Calu3 (cell line): ENCODE measurements around the gene FBXW11. TPM values are rescaled to one million over a fixed set of nuclear protein-coding genes. Genes with fewer than 3 reads are reported as not detected.

Experiments used
- BruUV-seq: library from RNA; stranded (reverse); fragments of 400-500 nt; replicated peaks from 2 replicates; lab custom pipeline; 2021; lab: Mats Ljungman, UMichigan
- CTCF ChIA-PET: fragments of 300-600 bp; sonication (Branson Sonifier 250); formaldehyde crosslinking; loops from one replicate; lab custom pipeline; 2022; ENCODE audit warnings: antibody characterized with exemption; lab: Charles Lee
- DNase-seq: peaks from one replicate; pipeline ENCODE4 v3.0.0; 2022
- H3K27ac Mint-ChIP-seq: one replicate; pipeline ENCODE4 v1.8.0; 2022; ENCODE audit warnings: mixed read lengths; ENCODE audit not compliant: unreplicated experiment
- H3K27me3 Mint-ChIP-seq: one replicate; pipeline ENCODE4 v1.8.0; 2022; ENCODE audit warnings: mixed read lengths; ENCODE audit not compliant: unreplicated experiment
- H3K36me3 Mint-ChIP-seq: one replicate; pipeline ENCODE4 v1.8.0; 2022; ENCODE audit warnings: mild to moderate bottlenecking, moderate library complexity, mixed read lengths; ENCODE audit not compliant: insufficient read depth, unreplicated experiment
- H3K4me1 Mint-ChIP-seq: one replicate; pipeline ENCODE4 v1.8.0; 2022; ENCODE audit warnings: mild to moderate bottlenecking, low read depth, mixed read lengths; ENCODE audit not compliant: unreplicated experiment
- H3K4me3 Mint-ChIP-seq: one replicate; pipeline ENCODE4 v1.8.0; 2022; ENCODE audit warnings: mild to moderate bottlenecking, low read depth, moderate library complexity, mixed read lengths; ENCODE audit not compliant: unreplicated experiment
- H3K9me3 Mint-ChIP-seq: one replicate; pipeline ENCODE4 v1.8.0; 2022; ENCODE audit warnings: low read depth, mixed read lengths; ENCODE audit not compliant: unreplicated experiment
- intact Hi-C: fragments of 100-400 bp; cut with micrococcal nuclease; formaldehyde crosslinking; loops from one replicate; pipeline ENCODE4 v1.10.0; 2022; ENCODE audit not compliant: unreplicated experiment
- total RNA-seq: library from RNA; stranded (reverse); gene quantifications from 2 replicates; pipeline ENCODE4 v1.2.3, GENCODE V29; 2022
- TF ChIP-seq, protein P1 (sequence below): fragments of 200-600 bp; IDR thresholded peaks from one replicate; pipeline ENCODE4 v1.8.0; 2022; ENCODE audit warnings: antibody characterized with exemption; ENCODE audit not compliant: unreplicated experiment

The FBXW11 gene
- total RNA-seq, 1 experiment from 2014 or later, result 63.3 TPM

DNA sequence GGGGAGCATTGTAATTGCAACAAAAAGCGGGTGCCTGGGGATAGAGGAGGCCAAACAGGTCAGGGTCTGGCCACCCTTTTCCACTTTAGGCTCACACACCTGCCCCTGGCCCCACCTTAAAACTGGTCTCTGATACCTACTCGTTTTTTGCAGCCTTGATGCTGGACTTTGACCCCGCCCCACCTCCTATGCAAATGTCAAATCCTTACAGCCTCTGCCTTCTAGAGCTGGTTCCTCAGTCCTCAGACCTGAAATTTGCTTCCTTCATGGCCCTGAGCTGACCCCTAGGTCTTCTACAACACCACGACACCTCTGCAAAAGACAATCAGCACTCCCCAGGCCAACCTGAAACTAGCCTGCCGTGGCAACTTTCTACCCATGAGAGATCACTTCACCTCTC lies 183.2 kb downstream of the FBXW11 start:
- no peak overlapping the region for H3K4me3 Mint-ChIP-seq
- BruUV-seq, result no TSS peak
- peaks cover 9% of the 10 kb centered on the region for H3K4me1 Mint-ChIP-seq
- H3K27me3 Mint-ChIP-seq, result peaks cover 17% of the 10 kb centered on the region
- peak; percentile 57 for DNase-seq
- TF ChIP-seq, protein P1, sequence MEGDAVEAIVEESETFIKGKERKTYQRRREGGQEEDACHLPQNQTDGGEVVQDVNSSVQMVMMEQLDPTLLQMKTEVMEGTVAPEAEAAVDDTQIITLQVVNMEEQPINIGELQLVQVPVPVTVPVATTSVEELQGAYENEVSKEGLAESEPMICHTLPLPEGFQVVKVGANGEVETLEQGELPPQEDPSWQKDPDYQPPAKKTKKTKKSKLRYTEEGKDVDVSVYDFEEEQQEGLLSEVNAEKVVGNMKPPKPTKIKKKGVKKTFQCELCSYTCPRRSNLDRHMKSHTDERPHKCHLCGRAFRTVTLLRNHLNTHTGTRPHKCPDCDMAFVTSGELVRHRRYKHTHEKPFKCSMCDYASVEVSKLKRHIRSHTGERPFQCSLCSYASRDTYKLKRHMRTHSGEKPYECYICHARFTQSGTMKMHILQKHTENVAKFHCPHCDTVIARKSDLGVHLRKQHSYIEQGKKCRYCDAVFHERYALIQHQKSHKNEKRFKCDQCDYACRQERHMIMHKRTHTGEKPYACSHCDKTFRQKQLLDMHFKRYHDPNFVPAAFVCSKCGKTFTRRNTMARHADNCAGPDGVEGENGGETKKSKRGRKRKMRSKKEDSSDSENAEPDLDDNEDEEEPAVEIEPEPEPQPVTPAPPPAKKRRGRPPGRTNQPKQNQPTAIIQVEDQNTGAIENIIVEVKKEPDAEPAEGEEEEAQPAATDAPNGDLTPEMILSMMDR, result no peak
- intact Hi-C loops, result no loop called here
- H3K36me3 Mint-ChIP-seq, result no peaks in the 10 kb centered on the region
- H3K27ac Mint-ChIP-seq, result no peak overlapping the region
- peaks cover 7% of the 10 kb centered on the region for H3K9me3 Mint-ChIP-seq
- CTCF ChIA-PET, result interaction anchor here (0.6 kb wide), 1 partner anchor 1303 kb away, joined by 3 read pairs; no protein-coding TSS in a partner anchor

DNA sequence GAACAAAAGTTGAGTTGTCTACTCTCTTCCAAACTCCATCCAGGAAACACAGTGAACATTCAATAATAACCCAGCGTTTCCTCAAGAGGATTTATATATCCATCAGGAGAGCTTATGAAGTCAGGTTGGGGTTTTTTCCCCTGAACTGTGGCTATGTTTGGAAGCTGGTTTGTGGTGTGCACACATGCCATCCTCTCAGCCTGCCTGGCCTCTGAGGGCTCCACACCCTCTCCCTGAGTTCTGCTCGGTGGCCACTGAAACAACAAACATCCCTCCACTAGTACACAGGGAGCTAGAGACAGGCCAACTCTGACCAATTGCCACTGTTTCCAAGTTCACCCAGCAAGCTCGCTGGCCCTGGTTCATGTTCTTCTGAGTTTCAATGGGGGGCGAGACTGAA lies 185.2 kb downstream of the FBXW11 start:
- H3K4me1 Mint-ChIP-seq, result peaks cover 17% of the 10 kb centered on the region
- no peaks in the 10 kb centered on the region for H3K36me3 Mint-ChIP-seq
- H3K9me3 Mint-ChIP-seq, result peaks cover 3% of the 10 kb centered on the region
- peaks cover 37% of the 10 kb centered on the region for H3K27me3 Mint-ChIP-seq
- CTCF ChIA-PET, result no interaction called here
- intact Hi-C loops, result no loop called here
- H3K27ac Mint-ChIP-seq, result no peak overlapping the region
- no peak overlapping the region for H3K4me3 Mint-ChIP-seq
- TF ChIP-seq, protein P1, result no peak
- BruUV-seq, result no TSS peak
- DNase-seq, result no peak

DNA sequence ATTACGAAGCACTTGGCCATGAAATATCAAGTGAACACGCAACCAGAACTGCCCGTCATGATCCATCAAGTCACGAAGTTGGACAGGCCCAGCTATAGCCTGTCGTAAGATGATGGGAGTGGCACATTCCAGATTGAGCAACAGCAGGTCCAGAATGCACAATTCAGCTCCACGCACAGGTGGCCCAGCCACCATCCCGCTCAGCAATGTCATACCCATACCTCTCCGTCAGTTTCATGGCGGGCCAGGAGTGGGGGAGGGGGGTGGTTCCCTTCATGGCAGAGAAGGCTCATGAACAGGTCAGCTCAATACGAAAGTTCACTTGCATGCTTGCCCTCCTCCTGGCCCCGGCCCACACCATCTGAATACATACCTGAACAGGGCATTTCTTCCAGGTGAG lies 185.9 kb downstream of the FBXW11 start:
- DNase-seq, result no peak
- no peaks in the 10 kb centered on the region for H3K36me3 Mint-ChIP-seq
- TF ChIP-seq, protein P1, result no peak

DNA sequence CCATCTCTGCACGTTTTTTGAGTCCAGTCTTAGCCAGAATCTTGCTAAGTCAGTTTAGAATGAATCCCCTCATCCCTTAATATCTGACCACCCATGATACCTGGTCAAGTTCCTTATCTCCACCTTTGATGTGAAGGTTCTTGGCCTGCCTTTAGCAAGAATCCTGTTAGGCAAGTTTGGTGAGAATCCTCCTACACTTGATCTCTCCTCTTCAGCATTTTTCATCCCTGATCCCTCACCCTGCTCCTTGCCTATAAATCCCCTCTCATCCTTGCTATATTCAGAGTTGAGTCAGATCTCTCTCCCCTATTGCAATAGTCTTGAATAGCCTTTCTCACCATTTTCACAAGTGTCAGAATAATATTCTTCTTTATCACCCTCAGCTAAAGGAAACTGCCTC lies 189.8 kb downstream of the FBXW11 start:
- DNase-seq, result no peak
- Mint-ChIP-seq H3K27ac (no peak overlapping the region), H3K36me3 (no peaks in the 10 kb centered on the region), H3K4me3 (no peak overlapping the region), H3K27me3 (peaks cover 47% of the 10 kb centered on the region), H3K4me1 (peaks cover 8% of the 10 kb centered on the region), H3K9me3 (no peaks in the 10 kb centered on the region)
- BruUV-seq, result no TSS peak
- TF ChIP-seq, protein P1, result no peak
- intact Hi-C loops, result no loop called here
- CTCF ChIA-PET, result no interaction called here

More for the DNA sequence above, 185.9 kb downstream of the FBXW11 start:
- intact Hi-C loops, result no loop called here
- Mint-ChIP-seq H3K4me1 (peaks cover 17% of the 10 kb centered on the region), H3K4me3 (no peak overlapping the region), H3K27me3 (peaks cover 41% of the 10 kb centered on the region), H3K27ac (no peak overlapping the region), H3K9me3 (peaks cover 3% of the 10 kb centered on the region)
- CTCF ChIA-PET, result no interaction called here
- no TSS peak for BruUV-seq
